GM18909 (cell line): ENCODE results near the gene PAX9.

Source experiments
- ATAC-seq: cut with Tn5 transposase; IDR thresholded peaks from one replicate; pipeline ENCODE4 v1.9.1; 2021; ENCODE audit warnings: mild to moderate bottlenecking; ENCODE audit not compliant: unreplicated experiment, poor library complexity

The PAX9 gene

GRCh38 chr14:36661506-36662257 lies at the start of gene PAX9:
Gene PAX9, plus strand, starts transcription at chr14:36661860. Its CDS starts 230 bp downstream, at chr14:36662090.
- ATAC-seq, result peak; percentile 89

- ATAC-seq, result no peak
Measured at GRCh38 chr14:36617824-36618223, 43.8 kb upstream of the PAX9 start.

GRCh38 chr14:36618641-36619040 lies 43.0 kb upstream of the PAX9 start:
- no peak for ATAC-seq

GRCh38 chr14:36619131-36619530 lies 42.5 kb upstream of the PAX9 start:
- ATAC-seq, result no peak

GRCh38 chr14:36619853-36620252 lies 41.8 kb upstream of the PAX9 start:
- no peak for ATAC-seq

GRCh38 chr14:36625014-36625413 lies 36.6 kb upstream of the PAX9 start:
- ATAC-seq, result no peak

GRCh38 chr14:36625436-36625835 lies 36.2 kb upstream of the PAX9 start:
- no peak for ATAC-seq

- peak; percentile 68 for ATAC-seq
Measured at GRCh38 chr14:36626151-36626550, 35.5 kb upstream of the PAX9 start.

GRCh38 chr14:36627981-36628380 lies 33.7 kb upstream of the PAX9 start:
- no peak for ATAC-seq

- ATAC-seq, result no peak
Measured at GRCh38 chr14:36633580-36633979, 28.1 kb upstream of the PAX9 start.

GRCh38 chr14:36646664-36647416 lies 14.8 kb upstream of the PAX9 start:
- no peak for ATAC-seq

GRCh38 chr14:36647417-36647823 lies 14.2 kb upstream of the PAX9 start:
- no peak for ATAC-seq

GRCh38 chr14:36647824-36648753 lies 13.6 kb upstream of the PAX9 start:
- no peak for ATAC-seq

GRCh38 chr14:36649872-36650650 lies 11.6 kb upstream of the PAX9 start:
- ATAC-seq, result no peak

- no peak for ATAC-seq
Measured at GRCh38 chr14:36652542-36653201, 9.0 kb upstream of the PAX9 start.

- ATAC-seq, result no peak
Measured at GRCh38 chr14:36653413-36653812, 8.2 kb upstream of the PAX9 start.

- ATAC-seq, result no peak
Measured at GRCh38 chr14:36653962-36654793, 7.5 kb upstream of the PAX9 start.

- ATAC-seq, result no peak
Measured at GRCh38 chr14:36654794-36655381, 6.8 kb upstream of the PAX9 start.
